Measurements from ENCODE around the gene CHGA. TPM values are rescaled to one million over a fixed set of nuclear protein-coding genes. Genes with fewer than 3 reads are reported as not detected.

CHGA gene
- total RNA-seq, 1 experiment from 2014 or later, result not detected

DNA sequence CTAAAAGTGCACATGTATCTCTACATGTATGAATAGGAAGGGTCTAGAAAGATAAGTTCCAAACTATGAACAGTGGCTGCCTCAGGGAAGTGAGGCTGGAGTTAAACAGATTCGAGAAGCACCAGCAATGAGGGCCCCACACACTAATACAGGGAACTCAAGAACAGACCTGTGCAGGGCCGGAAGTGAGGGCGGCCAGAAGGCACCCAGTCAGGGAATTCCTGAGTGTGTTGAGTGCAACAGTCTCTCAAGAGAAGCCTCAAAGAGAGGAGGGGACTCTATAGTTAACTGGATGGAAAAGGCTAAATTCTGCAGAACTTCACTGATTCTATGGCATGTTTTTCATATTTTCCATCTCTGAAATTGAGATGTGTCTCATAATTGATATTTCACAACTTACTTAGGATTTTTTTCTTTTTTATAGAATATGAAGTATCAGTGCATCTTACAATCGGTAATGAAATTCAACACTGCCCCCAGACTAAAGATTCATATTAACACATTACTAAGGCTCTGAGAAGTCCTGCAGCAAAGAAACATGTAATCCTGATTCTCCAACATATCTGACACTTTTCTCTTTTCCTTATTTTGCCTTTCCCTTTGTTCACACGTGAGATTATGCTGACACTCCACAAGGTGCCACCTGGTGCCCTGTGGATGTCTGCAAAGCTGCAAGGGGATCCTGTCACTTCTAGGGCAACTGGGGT, 61.3 kb downstream of the CHGA start:
- CTCF ChIA-PET, result no interaction called here
- Histone ChIP-seq H3K79me2 (ENCODE audit: insufficient read depth, low read length) (no peaks in the 10 kb centered on the region), H3K27me3 (ENCODE audit: insufficient read depth, low read length) (no peaks in the 10 kb centered on the region), H4K20me1 (ENCODE audit: insufficient read depth) (no peaks in the 10 kb centered on the region), H2AFZ (ENCODE audit: low read depth, low read length, poor library complexity, severe bottlenecking) (no peak overlapping the region), H3K9me3 (ENCODE audit: control insufficient read depth in 1 of 2, insufficient read depth in 1 of 2, low read depth in 1 of 2, low read length in 2 of 2) (no peaks in the 10 kb centered on the region; a peak in 1 of 4 replicates), H3K36me3 (ENCODE audit: control insufficient read depth in 1 of 2, insufficient read depth in 2 of 2, low read length in 2 of 2) (no peaks in the 10 kb centered on the region), H3K27ac (ENCODE audit: low read depth, low read length) (no peak overlapping the region), H3K4me1 (ENCODE audit: control insufficient read depth in 1 of 2, insufficient read depth in 2 of 2, low read length in 2 of 2) (peaks cover 10 to 12% of the 10 kb centered on the region in 2 experiments; a peak in 3 of 4 replicates), H3K9ac (ENCODE audit: low read length) (no peak overlapping the region), H3K9me2 (ENCODE audit: insufficient read depth) (no peaks in the 10 kb centered on the region), H3K4me3 (replicated peaks in 1 of 2; ENCODE audit: low read depth in 1 of 2, low read length in 2 of 2) (no peak overlapping the region), H3K4me2 (ENCODE audit: low read length) (no peak overlapping the region)
- POLR2A ChIA-PET, result no interaction called here
- RAD21 ChIA-PET (ENCODE audit: low non-redundant PET in 1 of 2, low total read pairs in 2 of 2, uncharacterized antibody in 2 of 2, unreplicated experiment in 2 of 2), result no interaction called here
- DNase-seq (ENCODE audit: low read depth, low spot score) (no peak), ATAC-seq (no peak)
- no TSS peak for BruUV-seq (replicated peaks)
- intact Hi-C loops (cut with micrococcal nuclease), result no loop called here
- TF ChIP-seq JUND (IDR thresholded peaks at IDR 0.05), result no peak
- TF ChIP-seq EZH2 (IDR thresholded peaks at IDR 0.05), result no peak
- TF ChIP-seq ZFX (IDR thresholded peaks at IDR 0.05), result no peak
- TF ChIP-seq, protein P1, sequence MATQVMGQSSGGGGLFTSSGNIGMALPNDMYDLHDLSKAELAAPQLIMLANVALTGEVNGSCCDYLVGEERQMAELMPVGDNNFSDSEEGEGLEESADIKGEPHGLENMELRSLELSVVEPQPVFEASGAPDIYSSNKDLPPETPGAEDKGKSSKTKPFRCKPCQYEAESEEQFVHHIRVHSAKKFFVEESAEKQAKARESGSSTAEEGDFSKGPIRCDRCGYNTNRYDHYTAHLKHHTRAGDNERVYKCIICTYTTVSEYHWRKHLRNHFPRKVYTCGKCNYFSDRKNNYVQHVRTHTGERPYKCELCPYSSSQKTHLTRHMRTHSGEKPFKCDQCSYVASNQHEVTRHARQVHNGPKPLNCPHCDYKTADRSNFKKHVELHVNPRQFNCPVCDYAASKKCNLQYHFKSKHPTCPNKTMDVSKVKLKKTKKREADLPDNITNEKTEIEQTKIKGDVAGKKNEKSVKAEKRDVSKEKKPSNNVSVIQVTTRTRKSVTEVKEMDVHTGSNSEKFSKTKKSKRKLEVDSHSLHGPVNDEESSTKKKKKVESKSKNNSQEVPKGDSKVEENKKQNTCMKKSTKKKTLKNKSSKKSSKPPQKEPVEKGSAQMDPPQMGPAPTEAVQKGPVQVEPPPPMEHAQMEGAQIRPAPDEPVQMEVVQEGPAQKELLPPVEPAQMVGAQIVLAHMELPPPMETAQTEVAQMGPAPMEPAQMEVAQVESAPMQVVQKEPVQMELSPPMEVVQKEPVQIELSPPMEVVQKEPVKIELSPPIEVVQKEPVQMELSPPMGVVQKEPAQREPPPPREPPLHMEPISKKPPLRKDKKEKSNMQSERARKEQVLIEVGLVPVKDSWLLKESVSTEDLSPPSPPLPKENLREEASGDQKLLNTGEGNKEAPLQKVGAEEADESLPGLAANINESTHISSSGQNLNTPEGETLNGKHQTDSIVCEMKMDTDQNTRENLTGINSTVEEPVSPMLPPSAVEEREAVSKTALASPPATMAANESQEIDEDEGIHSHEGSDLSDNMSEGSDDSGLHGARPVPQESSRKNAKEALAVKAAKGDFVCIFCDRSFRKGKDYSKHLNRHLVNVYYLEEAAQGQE (IDR thresholded peaks at IDR 0.05; ENCODE audit: low read depth), result no peak
- no peak for TF ChIP-seq POLR2A (IDR thresholded peaks at IDR 0.05; ENCODE audit: borderline replicate concordance, extremely low read depth, insufficient read depth, insufficient read length)
- TF ChIP-seq SRF (IDR thresholded peaks at IDR 0.05; ENCODE audit: low read depth), result no peak
- no peak for TF ChIP-seq EGR1 (IDR thresholded peaks at IDR 0.05; ENCODE audit: low read depth)
- no peak for TF ChIP-seq EZH2phosphoT487 (IDR thresholded peaks at IDR 0.05; ENCODE audit: borderline replicate concordance)
- TF ChIP-seq ATF3 (IDR thresholded peaks at IDR 0.05), result no peak
- no peak for TF ChIP-seq CTCF (IDR thresholded peaks at IDR 0.05 in 2 of 3, conservative IDR thresholded peaks at IDR 0.05 in 1 of 3; ENCODE audit: borderline replicate concordance in 1 of 3, insufficient read depth in 1 of 3, low read depth in 2 of 3, low read length in 2 of 3)
- no peak for TF ChIP-seq SP1 (IDR thresholded peaks at IDR 0.05; ENCODE audit: low read depth)
- TF ChIP-seq RAD21 (IDR thresholded peaks at IDR 0.05; ENCODE audit: low read depth), result no peak
- no peak for TF ChIP-seq SIN3A (IDR thresholded peaks at IDR 0.05; ENCODE audit: low read depth)
- TF ChIP-seq POLR2AphosphoS5 (IDR thresholded peaks at IDR 0.05; ENCODE audit: low read depth, low read length), result no peak
- no peak for TF ChIP-seq CEBPB (IDR thresholded peaks at IDR 0.05; ENCODE audit: low read depth)
- no peak for TF ChIP-seq TCF7L2 (IDR thresholded peaks at IDR 0.05; ENCODE audit: borderline replicate concordance, extremely low read depth, insufficient read depth, insufficient read length)

All from HCT116 (cell line).